Fibroblast of villous mesenchyme (primary cell): ENCODE data around the gene PTPN9. TPM values are rescaled to one million over a fixed set of nuclear protein-coding genes. Genes with fewer than 3 reads are reported as not detected.
A peak's percentile ranks its signal among the peaks of the same experiment; 100 is the strongest.
"Not testable (repeated sequence)": the region's sequence is repeated elsewhere in the genome, so short reads cannot be mapped to it uniquely, and the experiment has no call there.

Experiments
- DNase-seq: peaks from one replicate; pipeline ENCODE4 v3.0.0-alpha.2; 2010; ENCODE audit warnings: low read depth
- H3K4me3 ChIP-seq: 2 replicates; pipeline ENCODE4 v1.5.1; 2011; ENCODE audit warnings: low read depth, mild to moderate bottlenecking, low read length
- CTCF ChIP-seq: IDR thresholded peaks from 2 replicates; pipeline ENCODE4 v1.5.1; 2012; ENCODE audit warnings: low read depth, mild to moderate bottlenecking, low read length; ENCODE audit not compliant: insufficient read depth
- total RNA-seq: library from RNA; depleted of rRNA; stranded (reverse); fragments of >200 nt; gene quantifications from 2 replicates; pipeline ENCODE4 v1.2.3, GENCODE V29; 2012

The PTPN9 gene
- total RNA-seq, 1 donor: 32.4 TPM

- no peak overlapping the region for H3K4me3 ChIP-seq
- no peak for TF ChIP-seq CTCF
- DNase-seq: peak; percentile 61
Observed at GRCh38 chr15:75542386-75542797, 36.7 kb downstream of the PTPN9 start.

- no peak overlapping the region for H3K4me3 ChIP-seq
- DNase-seq: no peak
- TF ChIP-seq CTCF: no peak
Observed at GRCh38 chr15:75538376-75538775, 40.7 kb downstream of the PTPN9 start.

GRCh38 chr15:75533945-75534344 lies 45.2 kb downstream of the PTPN9 start:
- TF ChIP-seq CTCF: no peak
- no peak overlapping the region for H3K4me3 ChIP-seq
- no peak for DNase-seq

GRCh38 chr15:75532413-75533250 lies 46.5 kb downstream of the PTPN9 start:
- TF ChIP-seq CTCF: peak; percentile 66
- H3K4me3 ChIP-seq: no peak overlapping the region
- DNase-seq: peak; percentile 89

GRCh38 chr15:75531041-75531450 lies 48.1 kb downstream of the PTPN9 start:
- H3K4me3 ChIP-seq: no peak overlapping the region
- TF ChIP-seq CTCF: no peak
- peak; percentile 27 for DNase-seq

GRCh38 chr15:75530169-75530568 lies 48.9 kb downstream of the PTPN9 start:
- no peak for DNase-seq
- no peak overlapping the region for H3K4me3 ChIP-seq
- TF ChIP-seq CTCF: no peak

- not testable (repeated sequence) for H3K4me3 ChIP-seq, DNase-seq
Observed at GRCh38 chr15:75525756-75526155, 53.4 kb downstream of the PTPN9 start.
